PFSK-1 (cell line): ENCODE results near the gene DIP2A.

Experiments used
- FOXP2 ChIP-seq: optimal IDR thresholded peaks from 2 replicates; pipeline ENCODE3; 2011; ENCODE audit warnings: borderline replicate concordance, control low read depth, inconsistent platforms; ENCODE audit not compliant: insufficient read depth; ENCODE audit errors: extremely low read length, extremely low read depth
- POLR2AphosphoS5 ChIP-seq: IDR thresholded peaks from 2 replicates; pipeline ENCODE4 v1.6.1; 2012; ENCODE audit warnings: low read depth, mild to moderate bottlenecking, control low read depth, low read length, moderate library complexity
- REST ChIP-seq, 2 experiments: IDR thresholded peaks; 2 replicates each; pipeline versions ENCODE4 v1.6.1 to v1.8.0; 2011 to 2012; ENCODE audit warnings: low read depth in 2 of 2, low read length in 2 of 2, control low read depth in 1 of 2, inconsistent platforms in 1 of 2, mild to moderate bottlenecking in 1 of 2, moderate library complexity in 1 of 2; ENCODE audit not compliant: insufficient read depth in 1 of 2
- SIN3A ChIP-seq: IDR thresholded peaks from 2 replicates; pipeline ENCODE4 v1.6.1; 2012; ENCODE audit warnings: mild to moderate bottlenecking, low read length, moderate library complexity, borderline replicate concordance; ENCODE audit not compliant: insufficient read depth
- TAF1 ChIP-seq: IDR thresholded peaks from 2 replicates; pipeline ENCODE4 v1.6.1; 2012; ENCODE audit warnings: low read length, control low read depth, borderline replicate concordance; ENCODE audit not compliant: insufficient read depth

Gene DIP2A

GRCh38 chr21:46482846-46483231 is 24.1 kb downstream of the DIP2A start:
- no peak for TF ChIP-seq POLR2AphosphoS5
- TF ChIP-seq SIN3A: no peak
- no peak for TF ChIP-seq REST (IDR thresholded peaks at IDR 0.05; ENCODE audit: insufficient read depth in 1 of 2, low read depth in 2 of 2, low read length in 2 of 2)
- TF ChIP-seq TAF1: no peak

- TF ChIP-seq POLR2AphosphoS5 (no peak), FOXP2 (no peak), TAF1 (no peak), SIN3A (no peak), REST (IDR thresholded peaks at IDR 0.05; ENCODE audit: insufficient read depth in 1 of 2, low read depth in 2 of 2, low read length in 2 of 2) (no peak)
These were observed 24.9 kb downstream of the DIP2A start for GRCh38 chr21:46483300-46484295.

GRCh38 chr21:46486481-46487126 is 27.9 kb downstream of the DIP2A start:
- no peak for TF ChIP-seq SIN3A
- no peak for TF ChIP-seq POLR2AphosphoS5
- TF ChIP-seq FOXP2: no peak
- TF ChIP-seq REST (IDR thresholded peaks at IDR 0.05; ENCODE audit: insufficient read depth in 1 of 2, low read depth in 2 of 2, low read length in 2 of 2): no peak
- no peak for TF ChIP-seq TAF1

GRCh38 chr21:46489162-46489663 is 30.5 kb downstream of the DIP2A start:
- TF ChIP-seq TAF1 (no peak), POLR2AphosphoS5 (no peak), SIN3A (no peak), REST (IDR thresholded peaks at IDR 0.05; ENCODE audit: insufficient read depth in 1 of 2, low read depth in 2 of 2, low read length in 2 of 2) (no peak), FOXP2 (no peak)
